Mesenchymal stem cell (in vitro differentiated cells and primary cell): ENCODE measurements around the gene OR8D4.

Source experiments
- DNase-seq: peaks from one replicate; pipeline ENCODE4 v3.0.0-alpha.2; 2013
- H2AFZ ChIP-seq: one replicate; pipeline ENCODE4 v1.6.1; 2013; ENCODE audit warnings: low read depth, mild to moderate bottlenecking, control low read depth, inconsistent platforms, low read length, moderate library complexity
- H2AK5ac ChIP-seq: 2 replicates; pipeline ENCODE4 v1.6.1; 2013; ENCODE audit warnings: low read length, moderate library complexity, mild to moderate bottlenecking, inconsistent platforms; ENCODE audit not compliant: severe bottlenecking
- H2BK120ac ChIP-seq: one replicate; pipeline ENCODE4 v1.6.1; 2013; ENCODE audit warnings: low read depth, mild to moderate bottlenecking, inconsistent platforms, low read length, moderate library complexity
- H2BK12ac ChIP-seq, 2 experiments: one replicate each; pipeline ENCODE4 v1.6.1; 2013; ENCODE audit warnings: inconsistent platforms in 2 of 2, low read length in 2 of 2, mild to moderate bottlenecking in 2 of 2, moderate library complexity in 2 of 2, control low read depth in 1 of 2
- H2BK15ac ChIP-seq: one replicate; pipeline ENCODE4 v1.6.1; 2013; ENCODE audit warnings: mild to moderate bottlenecking, low read depth, inconsistent platforms; ENCODE audit not compliant: poor library complexity, severe bottlenecking
- H2BK5ac ChIP-seq: 2 replicates; pipeline ENCODE4 v1.6.1; 2013; ENCODE audit warnings: low read depth, mild to moderate bottlenecking, low read length, control low read depth, inconsistent platforms; ENCODE audit not compliant: poor library complexity, severe bottlenecking
- H3K14ac ChIP-seq, 2 experiments: one replicate each; pipeline ENCODE4 v1.6.1; 2013; ENCODE audit warnings: inconsistent platforms in 2 of 2, low read length in 2 of 2, control low read depth in 1 of 2, mild to moderate bottlenecking in 1 of 2, moderate library complexity in 1 of 2
- H3K18ac ChIP-seq, 2 experiments: one replicate each; pipeline ENCODE4 v1.6.1; 2013; ENCODE audit warnings: inconsistent platforms in 2 of 2, low read length in 2 of 2, control low read depth in 1 of 2, low read depth in 1 of 2, mild to moderate bottlenecking in 1 of 2
- H3K23ac ChIP-seq, 2 experiments: one replicate each; pipeline ENCODE4 v1.6.1; 2013; ENCODE audit warnings: inconsistent platforms in 2 of 2, low read length in 2 of 2, mild to moderate bottlenecking in 2 of 2, moderate library complexity in 2 of 2, control low read depth in 1 of 2
- H3K27ac ChIP-seq: 2 replicates; pipeline ENCODE4 v1.5.1; 2013; ENCODE audit warnings: mild to moderate bottlenecking, moderate library complexity, low read length, control low read depth, inconsistent platforms; ENCODE audit not compliant: poor library complexity, severe bottlenecking
- H3K27me3 ChIP-seq, 2 experiments: 2 replicates each; pipeline versions ENCODE4 v1.6.1 to v1.7.0; 2013; ENCODE audit warnings: low read length in 2 of 2, mild to moderate bottlenecking in 2 of 2, moderate library complexity in 2 of 2, control low read depth in 1 of 2, inconsistent platforms in 1 of 2; ENCODE audit not compliant: control insufficient read depth in 1 of 2, insufficient read depth in 1 of 2
- H3K36me3 ChIP-seq, 2 experiments: 2 replicates each; pipeline versions ENCODE4 v1.6.1 to v1.7.0; 2013; ENCODE audit warnings: low read length in 2 of 2, control low read depth in 1 of 2, inconsistent platforms in 1 of 2, low read depth in 1 of 2, mild to moderate bottlenecking in 1 of 2; ENCODE audit not compliant: insufficient read depth in 2 of 2, control insufficient read depth in 1 of 2
- H3K4ac ChIP-seq, 2 experiments: one replicate each; pipeline ENCODE4 v1.6.1; 2013; ENCODE audit warnings: inconsistent platforms in 2 of 2, low read length in 2 of 2, mild to moderate bottlenecking in 2 of 2, moderate library complexity in 2 of 2, control low read depth in 1 of 2, low read depth in 1 of 2
- H3K4me1 ChIP-seq: 2 replicates; pipeline ENCODE4 v1.6.1; 2013; ENCODE audit warnings: low read depth, low read length, control low read depth; ENCODE audit not compliant: control insufficient read depth, insufficient read depth
- H3K4me2 ChIP-seq: 2 replicates; pipeline ENCODE4 v1.6.1; 2013; ENCODE audit warnings: low read length, mild to moderate bottlenecking, inconsistent platforms; ENCODE audit not compliant: poor library complexity, severe bottlenecking
- H3K4me3 ChIP-seq, 2 experiments: 2 replicates each; pipeline versions ENCODE4 v1.5.1 to v1.7.0; 2013; ENCODE audit warnings: low read length in 2 of 2, mild to moderate bottlenecking in 2 of 2, control low read depth in 1 of 2, low read depth in 1 of 2; ENCODE audit not compliant: insufficient read depth in 1 of 2
- H3K79me1 ChIP-seq: replicated peaks from 2 replicates; pipeline ENCODE4 v1.6.1; 2013; ENCODE audit warnings: mild to moderate bottlenecking, control low read depth, low read length, inconsistent platforms; ENCODE audit not compliant: poor library complexity, severe bottlenecking
- H3K9ac ChIP-seq: 2 replicates; pipeline ENCODE4 v1.7.0; 2013; ENCODE audit warnings: mild to moderate bottlenecking, low read length, moderate library complexity
- H3K9me3 ChIP-seq: 2 replicates; pipeline ENCODE4 v1.7.0; 2013; ENCODE audit warnings: mild to moderate bottlenecking, low read length; ENCODE audit not compliant: control insufficient read depth
- H4K8ac ChIP-seq: one replicate; pipeline ENCODE4 v1.6.1; 2013; ENCODE audit warnings: inconsistent platforms, mild to moderate bottlenecking, low read length, moderate library complexity
- H4K91ac ChIP-seq: one replicate; pipeline ENCODE4 v1.6.1; 2013; ENCODE audit warnings: mild to moderate bottlenecking, low read length, inconsistent platforms
- WGBS: methylation state at CpG from one replicate; pipeline ENCODE4 v1.1.7; 2013; ENCODE audit warnings: mixed read lengths; 5-methylcytosine and 5-hydroxymethylcytosine counted together

OR8D4 gene

GRCh38 chr11:123885570-123885969 lies 16.4 kb upstream of the OR8D4 start, which contains the start of gene TMEM225:
Gene TMEM225 (minus strand): TSS chr11:123885670. CDS start chr11:123885425, 245 bp downstream.
- no peak for DNase-seq
- H3K27me3 ChIP-seq, result no peaks in the 10 kb centered on the region
- H2AFZ ChIP-seq, result no peak within 1 kb of the TSS
- H3K4me3 ChIP-seq, result no peak within 1 kb of the TSS
- no peak within 1 kb of the TSS for H3K4me2 ChIP-seq
- H3K23ac ChIP-seq, result no peak within 1 kb of the TSS
- H3K4ac ChIP-seq, result no peak within 1 kb of the TSS
- H3K36me3 ChIP-seq, result no peaks in the 10 kb centered on the region
- H3K14ac ChIP-seq, result no peak within 1 kb of the TSS
- H2AK5ac ChIP-seq, result no peak within 1 kb of the TSS
- H2BK12ac ChIP-seq, result no peak within 1 kb of the TSS
- WGBS, result 78% methylated on average over 3 of the region's 3 CpGs
- no peak within 1 kb of the TSS for H3K27ac ChIP-seq
- H4K91ac ChIP-seq, result no peak within 1 kb of the TSS
- H3K18ac ChIP-seq, result no peak within 1 kb of the TSS
- no peak within 1 kb of the TSS for H2BK15ac ChIP-seq
- no peaks in the 10 kb centered on the region for H3K4me1 ChIP-seq
- H3K79me1 ChIP-seq, result no peaks in the 10 kb centered on the region
- no peak within 1 kb of the TSS for H4K8ac ChIP-seq
- H3K9ac ChIP-seq, result no peak within 1 kb of the TSS
- no peak within 1 kb of the TSS for H2BK5ac ChIP-seq
- H2BK120ac ChIP-seq, result no peak within 1 kb of the TSS
- H3K9me3 ChIP-seq, result peaks cover 8% of the 10 kb centered on the region

GRCh38 chr11:123892031-123892430 lies 9.9 kb upstream of the OR8D4 start:
- Histone ChIP-seq H2BK5ac (no peak overlapping the region), H3K14ac (no peak overlapping the region), H2BK120ac (no peak overlapping the region), H4K8ac (no peak overlapping the region), H2BK15ac (no peak overlapping the region), H3K4me3 (no peak overlapping the region), H2AK5ac (no peak overlapping the region), H3K23ac (no peak overlapping the region), H4K91ac (no peak overlapping the region), H3K9me3 (peaks cover 4% of the 10 kb centered on the region), H3K4me2 (no peak overlapping the region), H3K18ac (no peak overlapping the region), H3K9ac (no peak overlapping the region), H3K4me1 (no peaks in the 10 kb centered on the region), H3K79me1 (no peaks in the 10 kb centered on the region), H3K4ac (no peak overlapping the region), H3K27ac (no peak overlapping the region), H3K36me3 (no peaks in the 10 kb centered on the region), H2BK12ac (no peak overlapping the region), H2AFZ (no peak overlapping the region), H3K27me3 (no peaks in the 10 kb centered on the region)
- DNase-seq, result no peak

GRCh38 chr11:123899792-123900191 lies 2.2 kb upstream of the OR8D4 start:
- Histone ChIP-seq H3K4me2 (no peak overlapping the region), H2AFZ (no peak overlapping the region), H3K27ac (no peak overlapping the region), H3K14ac (no peak overlapping the region), H3K4ac (no peak overlapping the region), H3K4me1 (no peaks in the 10 kb centered on the region), H2BK5ac (no peak overlapping the region), H2BK120ac (no peak overlapping the region), H3K36me3 (no peaks in the 10 kb centered on the region), H3K9me3 (no peaks in the 10 kb centered on the region), H3K27me3 (no peaks in the 10 kb centered on the region), H3K79me1 (no peaks in the 10 kb centered on the region), H3K9ac (no peak overlapping the region), H4K91ac (no peak overlapping the region), H2AK5ac (no peak overlapping the region), H2BK15ac (no peak overlapping the region), H2BK12ac (no peak overlapping the region), H3K18ac (no peak overlapping the region), H4K8ac (no peak overlapping the region), H3K23ac (no peak overlapping the region), H3K4me3 (no peak overlapping the region)
- no peak for DNase-seq
- WGBS, result 78% methylated on average over 3 of the region's 3 CpGs

GRCh38 chr11:123903932-123904331 lies 2.0 kb downstream of the OR8D4 start:
- no peak overlapping the region for H3K4me2 ChIP-seq
- H3K4me1 ChIP-seq, result no peaks in the 10 kb centered on the region
- no peaks in the 10 kb centered on the region for H3K9me3 ChIP-seq
- H3K23ac ChIP-seq, result no peak overlapping the region
- H2BK12ac ChIP-seq, result no peak overlapping the region
- no peak overlapping the region for H2AFZ ChIP-seq
- no peak overlapping the region for H2BK15ac ChIP-seq
- H3K36me3 ChIP-seq, result no peaks in the 10 kb centered on the region
- H3K18ac ChIP-seq, result no peak overlapping the region
- H3K4ac ChIP-seq, result no peak overlapping the region
- H3K4me3 ChIP-seq, result no peak overlapping the region
- no peak for DNase-seq
- H3K27ac ChIP-seq, result no peak overlapping the region
- no peak overlapping the region for H2BK120ac ChIP-seq
- no peak overlapping the region for H2AK5ac ChIP-seq
- no peaks in the 10 kb centered on the region for H3K79me1 ChIP-seq
- no peak overlapping the region for H4K91ac ChIP-seq
- WGBS, result 73% methylated on average over 2 of the region's 2 CpGs
- H3K9ac ChIP-seq, result no peak overlapping the region
- H4K8ac ChIP-seq, result no peak overlapping the region
- H3K14ac ChIP-seq, result no peak overlapping the region
- no peak overlapping the region for H2BK5ac ChIP-seq
- H3K27me3 ChIP-seq, result no peaks in the 10 kb centered on the region
